SKM-1 treated with dmso at 0.1 percent for 144 hours (cell line): Measurements from ENCODE around the gene SPAG6.
"Not testable (repeated sequence)": the region's sequence is repeated elsewhere in the genome, so short reads cannot be mapped to it uniquely, and the experiment has no call there.

ENCODE experiments used
- DNase-seq: peaks from one replicate; lab custom pipeline; 2025; ENCODE audit not compliant: unreplicated experiment; lab: John Stamatoyannopoulos, UW

SPAG6 gene

GRCh38 chr10:22370320-22370719 is 25.0 kb downstream of the SPAG6 start:
- no peak for DNase-seq

- no peak for DNase-seq
Measured at GRCh38 chr10:22372298-22372697, 27.0 kb downstream of the SPAG6 start.

GRCh38 chr10:22372917-22373316 is 27.6 kb downstream of the SPAG6 start:
- no peak for DNase-seq

GRCh38 chr10:22374489-22375126 is 29.3 kb downstream of the SPAG6 start:
- DNase-seq: no peak

- DNase-seq: no peak
Measured at GRCh38 chr10:22379059-22379458, 33.8 kb downstream of the SPAG6 start.

GRCh38 chr10:22381262-22381661 is 36.0 kb downstream of the SPAG6 start:
- DNase-seq: no peak

- no peak for DNase-seq
Measured at GRCh38 chr10:22386503-22386902, 41.2 kb downstream of the SPAG6 start.

- no peak for DNase-seq
Measured at GRCh38 chr10:22389856-22390589, 44.7 kb downstream of the SPAG6 start.

- no peak for DNase-seq
Measured at GRCh38 chr10:22391600-22391999, 46.3 kb downstream of the SPAG6 start.

- DNase-seq: not testable (repeated sequence)
Measured at GRCh38 chr10:22396195-22396594, 50.9 kb downstream of the SPAG6 start.

- DNase-seq: not testable (repeated sequence)
Measured at GRCh38 chr10:22406916-22407315, 61.6 kb downstream of the SPAG6 start.

GRCh38 chr10:22410394-22410793 is 65.1 kb downstream of the SPAG6 start:
- DNase-seq: no peak

- DNase-seq: no peak
Measured at GRCh38 chr10:22410846-22411245, 65.5 kb downstream of the SPAG6 start.

- no peak for DNase-seq
Measured at GRCh38 chr10:22414146-22414545, 68.8 kb downstream of the SPAG6 start.

GRCh38 chr10:22415072-22415471 is 69.8 kb downstream of the SPAG6 start:
- no peak for DNase-seq

GRCh38 chr10:22417736-22418268 is 72.5 kb downstream of the SPAG6 start:
- no peak for DNase-seq

- DNase-seq: no peak
Measured at GRCh38 chr10:22420787-22421517, 75.7 kb downstream of the SPAG6 start.

- DNase-seq: no peak
Measured at GRCh38 chr10:22426653-22427052, 81.4 kb downstream of the SPAG6 start.

- no peak for DNase-seq
Measured at GRCh38 chr10:22427101-22427500, 81.8 kb downstream of the SPAG6 start.

- DNase-seq: no peak
Measured at GRCh38 chr10:22427890-22428571, 82.7 kb downstream of the SPAG6 start.

GRCh38 chr10:22429146-22429545 is 83.8 kb downstream of the SPAG6 start:
- DNase-seq: no peak
